ENCODE results near the gene MARCHF9. TPM values are rescaled to one million over a fixed set of nuclear protein-coding genes. Genes with fewer than 3 reads are reported as not detected.

Gene MARCHF9
- total RNA-seq, 1 experiment from 2014 or later, result 19.8 TPM

- Histone ChIP-seq H3K27ac (ENCODE audit: low read depth, low read length, poor library complexity, severe bottlenecking) (no peak overlapping the region), H3K36me3 (ENCODE audit: insufficient read depth, low read length, poor library complexity, severe bottlenecking) (peaks cover 44% of the 10 kb centered on the region), H3K4me3 (ENCODE audit: low read depth, low read length, poor library complexity, severe bottlenecking) (no peak overlapping the region), H3K4me1 (ENCODE audit: insufficient read depth, low read length, poor library complexity, severe bottlenecking) (peaks cover 27% of the 10 kb centered on the region), H3K9me3 (ENCODE audit: low read depth, low read length, poor library complexity, severe bottlenecking) (no peaks in the 10 kb centered on the region), H3K27me3 (replicated peaks; ENCODE audit: insufficient read depth, low read depth, low read length, poor library complexity) (no peaks in the 10 kb centered on the region)
- DNase-seq (ENCODE audit: low spot score), result no peak
- ChIA-PET CTCF (no interaction called here), POLR2A (ENCODE audit: low non-redundant PET) (no interaction called here)
- no TSS peak for BruUV-seq (replicated peaks)
- intact Hi-C loops (cut with micrococcal nuclease; ENCODE audit: unreplicated experiment), result no loop called here
- TF ChIP-seq EZH2 (IDR thresholded peaks at IDR 0.05; ENCODE audit: borderline replicate concordance, low read depth, low read length, poor library complexity, severe bottlenecking) (no peak), CTCF (conservative IDR thresholded peaks at IDR 0.05; ENCODE audit: low read depth, low read length) (no peak)
These were observed 5.8 kb upstream of the MARCHF9 start for GRCh38 chr12:57749061-57749460.

- H3K4me3 ChIP-seq (ENCODE audit: low read depth, low read length, poor library complexity, severe bottlenecking), result peak overlapping the region; percentile 87
- H3K36me3 ChIP-seq (ENCODE audit: insufficient read depth, low read length, poor library complexity, severe bottlenecking), result peaks cover 44% of the 10 kb centered on the region
- no TSS peak for BruUV-seq (replicated peaks)
- no peak for DNase-seq (ENCODE audit: low spot score)
- peaks cover 29% of the 10 kb centered on the region for H3K4me1 ChIP-seq (ENCODE audit: insufficient read depth, low read length, poor library complexity, severe bottlenecking)
- H3K27ac ChIP-seq (ENCODE audit: low read depth, low read length, poor library complexity, severe bottlenecking), result peak overlapping the region; percentile 93
- H3K27me3 ChIP-seq (replicated peaks; ENCODE audit: insufficient read depth, low read depth, low read length, poor library complexity), result no peaks in the 10 kb centered on the region
- intact Hi-C loops (cut with micrococcal nuclease; ENCODE audit: unreplicated experiment), result no loop called here
- no peaks in the 10 kb centered on the region for H3K9me3 ChIP-seq (ENCODE audit: low read depth, low read length, poor library complexity, severe bottlenecking)
- TF ChIP-seq CTCF (conservative IDR thresholded peaks at IDR 0.05; ENCODE audit: low read depth, low read length) (no peak), EZH2 (IDR thresholded peaks at IDR 0.05; ENCODE audit: borderline replicate concordance, low read depth, low read length, poor library complexity, severe bottlenecking) (no peak)
- ChIA-PET CTCF (no interaction called here), POLR2A (ENCODE audit: low non-redundant PET) (no interaction called here)
These were observed 4.1 kb upstream of the MARCHF9 start for GRCh38 chr12:57750561-57751431.

GRCh38 chr12:57751432-57751787 is 3.5 kb upstream of the MARCHF9 start:
- TF ChIP-seq CTCF (conservative IDR thresholded peaks at IDR 0.05; ENCODE audit: low read depth, low read length) (no peak), EZH2 (IDR thresholded peaks at IDR 0.05; ENCODE audit: borderline replicate concordance, low read depth, low read length, poor library complexity, severe bottlenecking) (no peak)
- BruUV-seq (replicated peaks), result no TSS peak
- POLR2A ChIA-PET (ENCODE audit: low non-redundant PET), result no interaction called here
- no peaks in the 10 kb centered on the region for H3K27me3 ChIP-seq (replicated peaks; ENCODE audit: insufficient read depth, low read depth, low read length, poor library complexity)
- no peak for DNase-seq (ENCODE audit: low spot score)
- no peaks in the 10 kb centered on the region for H3K9me3 ChIP-seq (ENCODE audit: low read depth, low read length, poor library complexity, severe bottlenecking)
- CTCF ChIA-PET, result no interaction called here
- H3K36me3 ChIP-seq (ENCODE audit: insufficient read depth, low read length, poor library complexity, severe bottlenecking), result peaks cover 41% of the 10 kb centered on the region
- H3K27ac ChIP-seq (ENCODE audit: low read depth, low read length, poor library complexity, severe bottlenecking), result peak overlapping the region; percentile 93
- intact Hi-C loops (cut with micrococcal nuclease; ENCODE audit: unreplicated experiment), result no loop called here
- H3K4me1 ChIP-seq (ENCODE audit: insufficient read depth, low read length, poor library complexity, severe bottlenecking), result peaks cover 31% of the 10 kb centered on the region
- H3K4me3 ChIP-seq (ENCODE audit: low read depth, low read length, poor library complexity, severe bottlenecking), result peak overlapping the region; percentile 87

All from A673 (cell line).